MM.1S (cell line): ENCODE measurements around the gene TNIP1.

Experiments
- CTCF ChIP-seq: fragments of 300-600 bp; sonication (generic); IDR thresholded peaks from 2 replicates; pipeline ENCODE4 v1.5.1; 2016; ENCODE audit warnings: antibody characterized with exemption, low read length, mixed read lengths
- EZH2 ChIP-seq: fragments of 300-600 bp; sonication (generic); optimal IDR thresholded peaks from 2 replicates; pipeline ENCODE3; 2017; ENCODE audit warnings: low read depth, mild to moderate bottlenecking, antibody characterized with exemption, low read length, mixed read lengths
- EZH2phosphoT487 ChIP-seq: fragments of 300-600 bp; sonication (generic); IDR thresholded peaks from 2 replicates; pipeline ENCODE4 v1.6.1; 2018; ENCODE audit warnings: antibody characterized with exemption, low read length

- no peak for TF ChIP-seq EZH2phosphoT487
- no peak for TF ChIP-seq EZH2
- no peak for TF ChIP-seq CTCF
Observed at GRCh38 chr5:151073280-151073679, 7.6 kb downstream of the TNIP1 start.
